ENCODE measurements around the gene TMEM131. TPM values are rescaled to one million over a fixed set of nuclear protein-coding genes. Genes with fewer than 3 reads are reported as not detected.
A peak's percentile ranks its signal among the peaks of the same experiment; 100 is the strongest.
"Not testable (repeated sequence)": the region's sequence is repeated elsewhere in the genome, so short reads cannot be mapped to it uniquely, and the experiment has no call there.

The TMEM131 gene
- polyA plus RNA-seq, 3 donors: 7.0 to 23.6 (median 8.2) TPM

GRCh38 chr2:97848306-97848705 lies 147.4 kb downstream of the TMEM131 start:
- peaks cover 0 to 16% of the 10 kb centered on the region in 2 donors for H3K36me3 ChIP-seq (replicated peaks in 1 of 2; ENCODE audit: control insufficient read depth in 1 of 2, insufficient read depth in 2 of 2, low read length in 2 of 2)
- H3K4me2 ChIP-seq (replicated peaks; ENCODE audit: extremely low read depth, low read length, poor library complexity, severe bottlenecking): no peak overlapping the region
- no peak overlapping the region for H3K9ac ChIP-seq (ENCODE audit: insufficient read depth, low read length, poor library complexity, severe bottlenecking)
- H3K4me3 ChIP-seq (replicated peaks in 1 of 3; ENCODE audit: low read depth in 2 of 3, low read length in 3 of 3): no peak overlapping the region
- no peak overlapping the region for H3K27ac ChIP-seq (ENCODE audit: low read depth in 1 of 2, low read length in 2 of 2)
- Mint-ChIP-seq H3K9me3 (no peaks in the 10 kb centered on the region), H3K27ac (no peak overlapping the region), H3K4me1 (peaks cover 13% of the 10 kb centered on the region), H3K36me3 (peaks cover 14 to 32% of the 10 kb centered on the region in 2 donors), H3K27me3 (ENCODE audit: low read depth in 3 of 3) (no peaks in the 10 kb centered on the region), H3K4me3 (no peak overlapping the region)
- TF ChIP-seq CTCF (IDR thresholded peaks at IDR 0.05): no peak
- H4K20me1 ChIP-seq (ENCODE audit: insufficient read depth, low read length): peaks cover 90% of the 10 kb centered on the region
- WGBS (ENCODE audit: insufficient coverage): no CpG with 5 or more reads among the region's 1 CpG
- H3K27me3 ChIP-seq (ENCODE audit: control insufficient read depth in 2 of 2, insufficient read depth in 2 of 2, low read length in 2 of 2): no peaks in the 10 kb centered on the region
- intact Hi-C loops (cut with micrococcal nuclease): no loop called here
- peaks cover 0 to 3% of the 10 kb centered on the region in 2 donors for H3K4me1 ChIP-seq (ENCODE audit: control insufficient read depth in 1 of 2, insufficient read depth in 2 of 2, low read length in 2 of 2)
- DNase-seq: no peak
- H2AFZ ChIP-seq (ENCODE audit: insufficient read depth, low read depth, low read length, poor library complexity, severe bottlenecking): no peak overlapping the region
- H3K79me2 ChIP-seq (ENCODE audit: insufficient read depth, low read length): peaks cover 8% of the 10 kb centered on the region
- no peaks in the 10 kb centered on the region for H3K9me3 ChIP-seq (replicated peaks in 1 of 2; ENCODE audit: control insufficient read depth in 1 of 2, insufficient read depth in 1 of 2, low read length in 2 of 2)

- WGBS (ENCODE audit: insufficient coverage): 100% methylated on average over 1 of the region's 12 CpGs
- DNase-seq; H3K27ac ChIP-seq (ENCODE audit: low read depth in 1 of 2, low read length in 2 of 2); H3K79me2 ChIP-seq (ENCODE audit: insufficient read depth, low read length); H3K27me3 Mint-ChIP-seq (ENCODE audit: low read depth in 3 of 3); H3K4me3 Mint-ChIP-seq; H3K9ac ChIP-seq (ENCODE audit: insufficient read depth, low read length, poor library complexity, severe bottlenecking); H3K27me3 ChIP-seq (ENCODE audit: control insufficient read depth in 2 of 2, insufficient read depth in 2 of 2, low read length in 2 of 2); H3K4me1 ChIP-seq (ENCODE audit: control insufficient read depth in 1 of 2, insufficient read depth in 2 of 2, low read length in 2 of 2); H3K4me3 ChIP-seq (replicated peaks in 1 of 3; ENCODE audit: low read depth in 2 of 3, low read length in 3 of 3); intact Hi-C loops (cut with micrococcal nuclease); H2AFZ ChIP-seq (ENCODE audit: insufficient read depth, low read depth, low read length, poor library complexity, severe bottlenecking); H3K4me2 ChIP-seq (replicated peaks; ENCODE audit: extremely low read depth, low read length, poor library complexity, severe bottlenecking); H3K9me3 Mint-ChIP-seq; H3K9me3 ChIP-seq (replicated peaks in 1 of 2; ENCODE audit: control insufficient read depth in 1 of 2, insufficient read depth in 1 of 2, low read length in 2 of 2): not testable (repeated sequence)
- H4K20me1 ChIP-seq (ENCODE audit: insufficient read depth, low read length): peaks cover 85% of the 10 kb centered on the region
- Mint-ChIP-seq H3K27ac (peak overlapping the region in 1 of 7 donors; percentile 69), H3K36me3 (peaks cover 19 to 37% of the 10 kb centered on the region in 2 donors), H3K4me1 (peaks cover 13% of the 10 kb centered on the region)
- H3K36me3 ChIP-seq (replicated peaks in 1 of 2; ENCODE audit: control insufficient read depth in 1 of 2, insufficient read depth in 2 of 2, low read length in 2 of 2): peaks cover 2 to 23% of the 10 kb centered on the region in 2 donors
Observed at GRCh38 chr2:97846716-97847115, 149.0 kb downstream of the TMEM131 start.
